SU-DHL-6 (cell line): ENCODE measurements around the gene EDAR.

Experiments used
- H2AFZ ChIP-seq: fragments of 200-600 bp; sonication (generic); 2 replicates; pipeline ENCODE4 v1.6.1; 2014; ENCODE audit warnings: low read depth, mild to moderate bottlenecking, moderate library complexity, mixed read lengths, antibody characterized with exemption, low read length; ENCODE audit not compliant: severe bottlenecking
- H3F3A ChIP-seq: fragments of 200-600 bp; shearing (Covaris generic); 2 replicates; pipeline ENCODE4 v1.6.0; 2016; ENCODE audit warnings: antibody characterized with exemption, mild to moderate bottlenecking; ENCODE audit not compliant: insufficient read depth
- H3K27ac ChIP-seq: fragments of 200-600 bp; sonication (generic); 2 replicates; pipeline ENCODE4 v1.5.1; 2016; ENCODE audit warnings: low read depth, mild to moderate bottlenecking, low read length, moderate library complexity, mixed read lengths
- H3K27me3 ChIP-seq: fragments of 200-600 bp; sonication (generic), shearing (Covaris generic); 2 replicates; pipeline ENCODE4 v1.6.0; 2014; ENCODE audit warnings: mild to moderate bottlenecking, low read length
- H3K36me3 ChIP-seq: fragments of 200-600 bp; sonication (generic); 2 replicates; pipeline ENCODE4 v1.6.1; 2014; ENCODE audit warnings: mild to moderate bottlenecking, low read length, mixed read lengths
- H3K4me2 ChIP-seq: fragments of 300-600, 200-600 bp; shearing (Covaris generic), sonication (generic); 2 replicates; pipeline ENCODE4 v1.6.0; 2014; ENCODE audit warnings: low read length, low read depth, mild to moderate bottlenecking; ENCODE audit not compliant: poor library complexity, severe bottlenecking
- H3K4me3 ChIP-seq: fragments of 200-600 bp; sonication (generic); 2 replicates; pipeline ENCODE4 v1.5.1; 2014; ENCODE audit warnings: antibody characterized with exemption, low read length, mild to moderate bottlenecking, mixed read lengths; ENCODE audit not compliant: insufficient read depth, poor library complexity, severe bottlenecking
- H3K79me2 ChIP-seq: fragments of 200-600 bp; sonication (generic); 2 replicates; pipeline ENCODE4 v1.6.1; 2014; ENCODE audit warnings: mild to moderate bottlenecking, low read length, moderate library complexity; ENCODE audit not compliant: insufficient read depth
- H3K9ac ChIP-seq: fragments of 200-600 bp; sonication (generic); 2 replicates; pipeline ENCODE4 v1.7.0; 2014; ENCODE audit warnings: mild to moderate bottlenecking, low read length
- H3K9me2 ChIP-seq: fragments of 200-600 bp; sonication (generic); replicated peaks from 2 replicates; pipeline ENCODE4 v1.6.1; 2014; ENCODE audit warnings: low read length; ENCODE audit not compliant: insufficient read depth
- H3K9me3 ChIP-seq: fragments of 200-600 bp; sonication (generic); 2 replicates; pipeline ENCODE4 v1.6.1; 2014; ENCODE audit warnings: low read length, mixed read lengths; ENCODE audit not compliant: insufficient read depth
- H4K20me1 ChIP-seq: fragments of 200-600 bp; sonication (generic); 2 replicates; pipeline ENCODE4 v1.6.1; 2014; ENCODE audit warnings: low read depth, mild to moderate bottlenecking, antibody characterized with exemption, low read length, moderate library complexity, mixed read lengths
- CTCF ChIP-seq: fragments of 200-600 bp; sonication (generic); IDR thresholded peaks from one replicate; pipeline ENCODE4 v1.5.1; 2017; ENCODE audit warnings: antibody characterized with exemption, mild to moderate bottlenecking, low read length, moderate library complexity; ENCODE audit not compliant: insufficient read depth, poor library complexity, severe bottlenecking
- EZH2phosphoT487 ChIP-seq: fragments of 200-600 bp; sonication (generic), shearing (Covaris generic); conservative IDR thresholded peaks from 2 replicates; pipeline ENCODE4 v1.6.1; 2018; ENCODE audit warnings: mild to moderate bottlenecking, antibody characterized with exemption, low read length, moderate library complexity, mixed read lengths

The EDAR gene

DNA sequence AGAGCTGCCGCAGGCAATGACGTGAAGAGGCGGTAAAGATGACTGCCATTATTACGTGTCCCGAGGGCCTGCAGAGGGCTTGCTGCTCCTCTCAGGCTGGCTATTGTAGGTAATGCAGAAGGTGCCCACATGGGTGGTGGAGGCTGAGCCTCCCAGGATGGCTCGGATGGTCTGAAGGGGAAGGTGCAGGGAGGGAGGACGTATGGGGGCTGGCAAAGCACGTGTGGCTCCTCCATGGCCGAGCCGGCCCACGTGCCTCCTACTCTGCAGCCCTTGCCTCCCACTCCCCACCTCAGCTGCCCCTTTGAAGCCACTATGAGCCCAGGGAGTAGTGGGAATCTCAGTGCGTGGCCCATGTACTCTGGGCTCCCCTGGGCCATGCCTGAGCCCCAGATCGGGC is 48.9 kb downstream of the EDAR start:
- Histone ChIP-seq H3K36me3 (no peaks in the 10 kb centered on the region), H3F3A (no peaks in the 10 kb centered on the region), H3K9me3 (peaks cover under 1% of the 10 kb centered on the region; the same call in 1 of the 2 replicates), H4K20me1 (no peaks in the 10 kb centered on the region), H3K9me2 (no peaks in the 10 kb centered on the region), H3K9ac (no peak overlapping the region), H3K27ac (no peak overlapping the region), H2AFZ (no peak overlapping the region), H3K79me2 (no peaks in the 10 kb centered on the region), H3K27me3 (no peaks in the 10 kb centered on the region), H3K4me2 (no peak overlapping the region), H3K4me3 (no peak overlapping the region)
- TF ChIP-seq EZH2phosphoT487 (no peak), CTCF (no peak)

- Histone ChIP-seq H3F3A (no peaks in the 10 kb centered on the region), H3K9me2 (no peaks in the 10 kb centered on the region), H3K27ac (no peak overlapping the region), H3K9ac (no peak overlapping the region), H3K4me3 (no peak overlapping the region), H3K4me2 (no peak overlapping the region), H2AFZ (no peak overlapping the region), H3K36me3 (no peaks in the 10 kb centered on the region), H3K27me3 (no peaks in the 10 kb centered on the region), H3K9me3 (no peaks in the 10 kb centered on the region), H3K79me2 (no peaks in the 10 kb centered on the region), H4K20me1 (no peaks in the 10 kb centered on the region)
- no peak for TF ChIP-seq CTCF
Observed at GRCh38 chr2:108938077-108938710, 50.8 kb downstream of the EDAR start.

DNA sequence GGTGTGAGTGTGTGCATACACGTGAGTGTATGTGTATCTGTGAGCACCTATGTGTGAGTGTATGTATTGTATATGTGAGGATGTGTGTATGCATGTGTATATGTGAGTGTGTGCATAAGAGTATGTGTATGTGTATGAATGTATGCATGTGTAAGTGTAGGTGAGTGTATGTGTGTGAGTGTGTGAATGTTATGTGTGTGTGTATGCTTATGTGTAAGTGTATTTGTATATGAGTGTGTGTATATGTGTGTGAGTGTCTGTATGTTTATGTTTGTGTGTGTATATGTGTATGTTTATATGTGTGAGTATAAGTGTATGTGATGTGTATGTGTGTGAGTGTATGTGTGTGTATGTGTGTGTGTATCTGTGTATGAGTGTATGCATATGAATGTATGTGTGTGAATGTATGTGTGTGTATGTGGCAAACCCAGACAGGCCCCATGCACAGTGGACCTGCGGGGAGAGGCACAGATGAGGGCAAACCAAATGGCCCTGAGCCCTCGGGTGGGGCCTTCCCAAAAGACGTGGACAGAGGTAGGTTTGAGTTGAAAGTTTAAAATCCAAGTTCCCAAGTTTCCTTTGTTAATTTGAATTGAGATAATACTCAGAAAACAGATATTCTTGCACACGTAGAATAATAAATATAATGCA is 51.5 kb downstream of the EDAR start:
- TF ChIP-seq CTCF, result no peak
- TF ChIP-seq EZH2phosphoT487, result no peak
- no peaks in the 10 kb centered on the region for H3F3A ChIP-seq
- H4K20me1 ChIP-seq, result no peaks in the 10 kb centered on the region
- no peaks in the 10 kb centered on the region for H3K9me3 ChIP-seq
- H3K27ac ChIP-seq, result no peak overlapping the region
- no peaks in the 10 kb centered on the region for H3K27me3 ChIP-seq
- H3K79me2 ChIP-seq, result no peaks in the 10 kb centered on the region
- no peak overlapping the region for H3K4me3 ChIP-seq
- H3K9me2 ChIP-seq, result no peaks in the 10 kb centered on the region
- H3K36me3 ChIP-seq, result no peaks in the 10 kb centered on the region
- no peak overlapping the region for H3K9ac ChIP-seq
- no peak overlapping the region for H2AFZ ChIP-seq
- no peak overlapping the region for H3K4me2 ChIP-seq
